ENCODE measurements around the gene KAZN. TPM values are rescaled to one million over a fixed set of nuclear protein-coding genes. Genes with fewer than 3 reads are reported as not detected.
A peak's percentile ranks its signal among the peaks of the same experiment; 100 is the strongest.

Gene KAZN
- total RNA-seq, 1 donor: 3.9 TPM

GRCh38 chr1:14919289-14919688 is 320.8 kb downstream of the KAZN start:
- DNase-seq (ENCODE audit: low read depth): no peak
- no peak for TF ChIP-seq CTCF (IDR thresholded peaks at IDR 0.05; ENCODE audit: insufficient read depth, low read length)
- H3K4me3 ChIP-seq (ENCODE audit: low read depth, low read length): no peak overlapping the region

DNA sequence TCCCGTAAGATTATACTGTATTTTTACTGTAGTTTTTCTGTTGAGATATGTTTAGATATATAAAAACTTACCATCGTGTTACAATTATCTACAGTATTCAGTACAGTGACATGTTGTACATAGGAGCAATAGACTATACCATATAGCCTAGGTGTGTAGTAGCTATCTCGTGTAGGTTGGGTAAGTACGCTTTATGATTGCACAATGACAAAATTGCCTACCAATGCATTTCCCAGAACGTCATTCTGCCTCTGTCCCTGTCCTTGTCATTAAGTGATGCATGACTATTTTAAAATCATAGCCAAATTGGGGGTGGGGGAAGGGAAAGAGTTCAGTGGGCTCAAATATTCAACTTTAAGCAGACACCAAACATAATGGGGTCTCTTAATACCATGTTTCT is 321.3 kb downstream of the KAZN start:
- TF ChIP-seq CTCF (IDR thresholded peaks at IDR 0.05; ENCODE audit: insufficient read depth, low read length): no peak
- DNase-seq (ENCODE audit: low read depth): no peak
- H3K4me3 ChIP-seq (ENCODE audit: low read depth, low read length): no peak overlapping the region

GRCh38 chr1:14921057-14921456 is 322.6 kb downstream of the KAZN start:
- peak; percentile 56 for DNase-seq (ENCODE audit: low read depth)
- TF ChIP-seq CTCF (IDR thresholded peaks at IDR 0.05; ENCODE audit: insufficient read depth, low read length): no peak
- H3K4me3 ChIP-seq (ENCODE audit: low read depth, low read length): no peak overlapping the region

DNA sequence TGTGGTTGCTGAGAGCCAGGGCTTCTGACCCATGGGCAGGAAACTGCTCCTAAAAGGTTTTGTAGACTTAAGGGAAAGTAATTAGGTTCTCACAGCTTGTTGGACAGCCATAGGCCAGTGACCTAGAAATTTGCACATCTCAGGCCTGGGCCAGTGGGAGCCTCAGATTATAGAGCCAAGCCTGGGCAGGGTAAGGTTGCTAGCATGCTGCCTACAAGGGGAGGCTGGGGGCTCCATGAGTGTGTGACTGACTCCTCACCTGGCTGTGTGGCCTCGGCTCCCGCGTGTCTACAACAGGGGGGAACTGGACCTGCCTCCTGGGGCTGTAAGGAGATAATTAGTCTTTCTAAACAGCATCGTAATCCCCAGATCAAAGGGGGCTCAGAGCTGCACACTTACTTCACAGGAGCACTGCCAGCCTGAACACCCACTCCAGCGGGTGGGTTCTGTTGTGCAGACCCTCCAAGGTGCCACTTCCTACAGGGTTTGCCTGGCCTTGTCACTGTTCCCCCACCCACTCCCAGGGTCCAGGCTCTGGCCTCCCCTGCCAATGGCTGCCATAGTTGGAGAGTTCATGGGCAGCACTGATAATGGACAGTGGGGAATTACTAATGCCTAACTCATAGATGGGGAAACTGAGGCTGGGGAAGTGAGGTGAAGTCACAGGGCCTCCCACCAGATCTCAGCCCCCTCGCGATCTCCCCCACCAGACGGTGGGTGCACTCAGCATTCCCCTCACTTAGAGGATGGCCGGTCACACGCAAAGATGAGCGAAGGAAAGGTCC is 324.6 kb downstream of the KAZN start:
- TF ChIP-seq CTCF (IDR thresholded peaks at IDR 0.05; ENCODE audit: insufficient read depth, low read length): no peak
- H3K4me3 ChIP-seq (ENCODE audit: low read depth, low read length): no peak overlapping the region
- DNase-seq (ENCODE audit: low read depth): no peak

- DNase-seq (ENCODE audit: low read depth): peak; percentile 68
- TF ChIP-seq CTCF (IDR thresholded peaks at IDR 0.05; ENCODE audit: insufficient read depth, low read length): no peak
- H3K4me3 ChIP-seq (ENCODE audit: low read depth, low read length): peak overlapping the region; percentile 72
Measured at GRCh38 chr1:14923727-14924452, 325.4 kb downstream of the KAZN start.

GRCh38 chr1:14924455-14925331 is 326.2 kb downstream of the KAZN start:
- DNase-seq (ENCODE audit: low read depth): peak; percentile 54
- peak overlapping the region; percentile 72 for H3K4me3 ChIP-seq (ENCODE audit: low read depth, low read length)
- no peak for TF ChIP-seq CTCF (IDR thresholded peaks at IDR 0.05; ENCODE audit: insufficient read depth, low read length)

Data from fibroblast of the aortic adventitia (primary cell).